Sciatic nerve (tissue), 2 donors: ENCODE results near the gene ORM1. TPM values are rescaled to one million over a fixed set of nuclear protein-coding genes. Genes with fewer than 3 reads are reported as not detected.
"Not testable (repeated sequence)": the region's sequence is repeated elsewhere in the genome, so short reads cannot be mapped to it uniquely, and the experiment has no call there.

Source experiments
- ATAC-seq: fragments of 200-7000 bp; cut with Tn5 transposase; one replicate; pipeline ENCODE4 v1.9.1; 2020; ENCODE audit warnings: mild to moderate bottlenecking, moderate library complexity
- DNase-seq: peaks from one replicate; pipeline ENCODE4 v3.0.0-alpha.2; 2020; ENCODE audit warnings: low spot score
- intact Hi-C: fragments of 100-400 bp; cut with DNase I; formaldehyde crosslinking; loops from one replicate; pipeline ENCODE4 v1.14.2; 2022
- total RNA-seq: library from RNA; stranded (reverse); fragmentation: NEBNext Ultra II Directional; extraction: Animal tissue kit (Norgen Biotek cat#: 25700); gene quantifications from one replicate; pipeline ENCODE4 v1.2.1, GENCODE V29; 2021
- donor health status: DM: no; HTN: no; CAD: no.
- donor health status: DM: no; HTN: no; CAD: no.

Gene ORM1
- total RNA-seq: 0.76 TPM

GRCh38 chr9:114322831-114323531 lies at the start of gene ORM1:
Gene ORM1 (plus strand): TSS chr9:114323098. CDS start chr9:114323134, 36 bp downstream.
- intact Hi-C loops, DNase-seq, ATAC-seq: not testable (repeated sequence)

DNA sequence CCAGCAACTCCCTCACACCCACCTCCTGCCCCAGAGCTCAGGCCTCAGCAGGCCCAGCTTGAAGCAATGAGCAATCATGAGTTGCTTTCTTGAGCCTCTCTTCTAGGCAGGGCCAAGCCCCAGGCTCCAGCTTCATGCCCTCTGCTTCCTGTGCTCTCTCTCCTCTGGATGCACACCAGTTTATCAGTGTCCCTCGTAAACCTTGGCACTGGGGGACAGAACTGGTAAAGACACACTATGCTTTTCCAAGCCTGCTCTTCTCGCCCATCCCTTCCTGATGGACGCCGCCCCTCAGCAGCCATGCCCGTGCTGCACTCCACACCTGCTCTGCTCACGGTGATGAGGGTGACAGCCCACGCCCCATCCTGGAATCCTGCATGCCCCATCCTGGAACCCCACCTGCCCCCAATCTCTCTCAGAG lies 49.4 kb upstream of the ORM1 start:
- DNase-seq (peak; percentile 41), ATAC-seq (no peak)
- intact Hi-C loops: no loop called here

GRCh38 chr9:114274217-114274616 lies 48.7 kb upstream of the ORM1 start:
- DNase-seq: peak; percentile 13
- intact Hi-C loops: no loop called here
- no peak for ATAC-seq

GRCh38 chr9:114275246-114276004 lies 47.5 kb upstream of the ORM1 start:
- ATAC-seq: no peak
- DNase-seq: peak; percentile 46
- intact Hi-C loops: no loop called here

GRCh38 chr9:114276908-114277821 lies 45.7 kb upstream of the ORM1 start:
- DNase-seq (peak; percentile 48), ATAC-seq (no peak)
- intact Hi-C loops: no loop called here

GRCh38 chr9:114278356-114278755 lies 44.5 kb upstream of the ORM1 start:
- ATAC-seq (no peak), DNase-seq (no peak)
- intact Hi-C loops: no loop called here

DNA sequence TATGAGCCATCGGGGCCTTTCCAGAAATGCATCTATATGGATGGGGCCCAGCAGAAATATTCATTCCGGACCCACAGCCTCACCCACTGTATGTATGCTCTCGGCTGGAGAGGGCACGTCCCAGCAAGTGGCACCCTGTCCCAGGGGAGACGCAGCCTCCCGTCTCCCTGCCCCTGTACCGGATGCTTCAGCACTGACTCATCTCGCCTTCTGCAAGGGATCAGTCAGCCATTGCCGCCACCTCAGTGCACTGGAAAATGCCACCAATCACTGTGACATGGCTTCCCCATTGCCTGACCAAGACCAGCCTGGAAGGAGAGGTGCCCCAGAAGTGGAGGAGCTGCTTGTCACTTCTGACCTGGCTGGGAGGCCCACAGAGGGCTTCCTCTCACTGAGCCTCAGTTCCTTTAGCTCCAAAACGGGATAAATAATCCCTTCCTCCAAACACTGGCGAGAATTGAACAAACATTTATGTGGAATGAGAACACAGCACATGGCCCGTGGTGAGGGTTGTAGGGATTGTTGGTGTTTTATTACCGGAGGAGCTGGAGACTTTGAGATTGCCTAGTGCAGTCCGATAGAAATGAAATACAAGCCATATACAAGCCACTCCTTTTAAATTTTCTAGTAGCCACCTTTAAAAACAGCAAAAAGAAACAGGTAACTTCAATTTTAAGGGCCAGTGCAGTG lies 43.9 kb upstream of the ORM1 start:
- no peak for ATAC-seq
- intact Hi-C loops: no loop called here
- peak; percentile 55 for DNase-seq

- intact Hi-C loops: no loop called here
- no peak for ATAC-seq
- peak; percentile 30 for DNase-seq
Observed at GRCh38 chr9:114279693-114280092, 43.2 kb upstream of the ORM1 start.

- intact Hi-C loops: no loop called here
- DNase-seq: peak; percentile 32
- ATAC-seq: no peak
Observed at GRCh38 chr9:114280636-114281472, 42.0 kb upstream of the ORM1 start.

DNA sequence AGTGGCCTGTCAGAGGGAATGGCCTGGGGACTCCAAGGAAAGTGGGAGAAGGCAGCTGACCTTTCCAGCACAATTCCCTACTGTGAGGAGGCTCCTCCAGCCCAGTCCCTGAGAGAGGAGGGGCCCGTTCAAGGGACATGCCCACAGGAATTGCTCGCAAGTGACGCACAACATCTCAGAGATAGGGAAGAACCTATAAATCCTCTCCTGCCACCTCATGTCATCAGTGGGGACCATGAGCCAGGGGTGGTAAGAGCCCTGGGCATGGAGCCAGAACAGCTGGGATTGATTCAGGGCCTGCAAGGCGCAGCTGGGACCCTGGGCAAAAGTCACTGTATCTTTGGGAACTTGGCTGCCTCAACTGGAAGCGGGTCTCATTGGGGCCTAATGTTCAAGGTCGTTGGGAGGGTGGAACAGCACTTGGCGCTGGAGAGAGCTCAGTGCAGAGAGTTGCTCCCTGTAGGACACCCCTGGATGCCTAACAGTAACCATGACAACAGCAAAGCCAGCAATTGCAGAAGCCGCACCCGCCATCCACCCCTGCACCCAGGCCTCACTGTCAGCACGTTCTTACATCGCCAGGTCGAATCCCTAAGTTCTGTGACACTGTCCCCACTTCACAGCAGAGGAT lies 41.3 kb upstream of the ORM1 start:
- ATAC-seq: peak; percentile 77
- intact Hi-C loops: no loop called here
- DNase-seq: peak; percentile 64

GRCh38 chr9:114282104-114282485 lies 40.8 kb upstream of the ORM1 start:
- peak; percentile 36 for DNase-seq

DNA sequence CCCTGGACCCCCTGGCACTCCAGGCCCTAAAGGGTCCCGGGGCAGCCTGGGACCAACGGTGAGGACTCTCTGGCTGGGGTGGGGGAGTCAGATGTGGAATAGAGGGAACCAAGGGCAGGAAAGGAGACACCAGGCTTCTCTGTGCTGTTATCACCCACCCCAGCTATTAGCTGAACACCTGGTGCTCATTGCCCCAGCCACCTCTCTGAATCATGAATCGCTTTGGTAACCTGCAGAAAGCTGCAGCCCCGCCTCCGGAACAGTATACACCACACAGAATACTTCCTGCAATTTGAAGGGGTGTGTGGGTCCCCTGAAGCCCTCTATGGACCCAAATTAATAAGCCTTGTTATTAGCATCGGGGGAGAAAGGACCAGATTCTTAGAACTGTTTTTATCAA lies 40.4 kb upstream of the ORM1 start:
- ATAC-seq: no peak
- intact Hi-C loops: no loop called here
- peak; percentile 36 for DNase-seq

More at GRCh38 chr9:114282104-114282485, 40.8 kb upstream of the ORM1 start:
- intact Hi-C loops: no loop called here
- ATAC-seq: no peak

DNA sequence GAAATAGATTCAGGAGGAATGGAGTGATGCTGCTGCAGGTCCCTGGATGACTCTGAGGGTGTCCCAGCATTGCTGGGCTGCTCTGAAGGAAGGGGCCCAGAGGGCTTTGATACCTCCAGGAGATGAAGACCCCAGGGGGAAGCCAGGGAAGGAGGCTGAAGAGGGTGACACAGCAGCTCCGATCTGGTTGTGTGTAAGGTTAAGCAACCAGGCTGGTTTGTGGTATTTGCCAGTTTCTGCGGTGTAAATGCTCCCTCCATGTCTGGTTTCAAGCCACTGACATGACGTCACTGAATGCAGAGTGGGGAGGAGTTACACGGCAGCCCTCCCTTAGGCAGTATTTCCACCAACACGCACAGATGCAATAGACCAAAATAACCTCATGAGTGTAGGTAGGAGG lies 40.0 kb upstream of the ORM1 start:
- intact Hi-C loops: no loop called here
- no peak for ATAC-seq
- DNase-seq: peak; percentile 34

DNA sequence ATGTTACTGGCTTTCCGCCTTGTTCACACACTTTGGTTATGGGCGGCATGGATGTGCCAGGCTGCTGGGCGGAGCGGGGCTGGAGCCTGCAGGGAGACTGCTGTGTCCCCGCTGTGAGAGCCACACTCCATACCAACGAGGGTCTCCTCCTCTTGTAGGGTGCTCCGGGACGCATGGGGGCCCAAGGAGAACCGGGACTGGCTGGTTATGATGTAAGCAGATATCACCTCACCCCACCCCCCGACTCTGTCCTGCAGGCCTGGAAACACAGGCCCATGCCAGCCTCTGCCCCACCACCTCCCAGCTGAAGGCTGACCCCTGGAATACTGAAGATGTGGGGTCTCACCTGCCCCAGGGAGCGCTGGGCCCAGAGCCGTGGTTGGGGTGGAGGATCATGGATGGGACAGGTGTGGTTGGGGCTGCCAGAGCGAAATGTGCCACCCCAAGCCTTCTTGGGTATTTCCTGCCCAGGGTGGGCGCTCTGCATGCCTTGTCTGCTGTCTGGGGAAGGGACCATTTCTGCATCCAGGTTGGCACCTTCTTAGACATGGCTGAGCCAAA lies 39.3 kb upstream of the ORM1 start:
- ATAC-seq (no peak), DNase-seq (peak; percentile 36)
- intact Hi-C loops: no loop called here

DNA sequence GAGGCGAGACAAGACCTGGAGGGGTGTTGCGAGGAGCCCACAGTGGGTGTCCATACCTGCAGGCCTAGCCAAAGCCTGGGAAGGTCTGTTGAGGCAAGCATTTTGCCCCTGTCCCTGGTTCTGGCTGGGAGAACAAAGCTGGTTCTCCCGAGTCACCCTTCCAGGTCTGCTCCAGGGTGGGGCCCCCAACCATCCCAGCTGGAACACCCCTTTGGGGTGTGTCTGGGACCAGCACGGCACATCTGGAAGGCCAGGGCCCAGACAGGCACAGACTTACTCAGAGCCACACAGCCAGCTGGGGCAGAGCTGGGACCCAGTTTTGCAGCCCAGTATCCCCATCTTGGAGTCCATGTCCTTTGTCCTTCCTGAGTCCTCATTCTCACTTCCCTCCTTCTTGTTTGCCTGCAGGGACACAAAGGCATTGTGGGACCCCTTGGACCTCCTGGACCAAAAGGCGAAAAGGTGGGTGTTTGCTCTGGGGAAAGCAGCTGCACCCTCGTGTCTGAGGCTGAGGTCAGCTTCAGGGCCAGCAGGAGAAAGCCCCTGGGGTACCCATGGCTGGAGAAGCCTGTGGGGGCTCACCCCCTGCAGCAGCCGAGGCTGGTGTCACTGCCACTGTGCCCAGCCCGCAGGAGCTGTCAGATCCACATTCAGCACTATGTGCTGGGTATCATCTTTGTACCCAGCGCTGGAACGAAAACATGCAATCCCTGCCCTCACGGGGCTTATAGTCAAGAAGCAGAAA lies 38.4 kb upstream of the ORM1 start:
- ATAC-seq: no peak
- intact Hi-C loops: loop anchor here (5.0 kb wide), 1 partner anchor 132 kb away; no protein-coding TSS in a partner anchor
- peak; percentile 45 for DNase-seq

DNA sequence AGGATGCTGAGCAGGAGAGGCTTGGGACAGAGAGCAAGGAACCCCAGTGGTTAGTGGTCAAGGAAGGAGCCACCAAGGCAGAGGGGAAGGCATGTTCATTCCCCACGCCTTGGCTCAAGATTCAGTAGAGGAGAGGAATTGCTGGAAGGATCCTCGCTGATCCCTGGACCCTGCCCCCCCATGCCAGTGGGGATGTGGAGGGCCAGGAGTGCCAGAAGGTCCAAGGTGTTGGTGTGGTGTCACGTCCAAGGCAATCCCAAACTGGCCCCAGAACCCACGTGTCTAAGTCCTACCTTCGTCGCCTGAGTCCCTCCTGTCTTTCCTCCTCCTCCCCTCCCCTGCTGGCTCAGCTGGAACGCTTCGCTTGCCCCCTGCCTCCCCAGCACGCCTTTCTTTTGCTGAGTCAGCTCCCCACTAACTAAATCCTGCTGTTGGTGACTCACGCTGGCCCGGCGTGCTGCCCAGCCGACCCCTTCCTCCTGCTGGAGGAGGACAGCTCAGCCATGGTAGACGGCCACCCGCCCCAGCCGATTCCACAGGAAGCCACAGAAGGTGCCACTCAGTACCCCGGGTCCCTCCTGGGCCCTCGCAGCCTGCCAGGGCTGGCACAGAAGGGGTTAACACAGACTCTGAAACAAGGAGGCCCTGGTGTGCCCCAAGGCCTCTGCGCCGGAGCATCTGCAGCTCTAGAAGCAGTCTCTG lies 37.6 kb upstream of the ORM1 start:
- no peak for ATAC-seq
- intact Hi-C loops: loop anchor here (5.0 kb wide), 1 partner anchor 133 kb away; no protein-coding TSS in a partner anchor
- peak; percentile 58 for DNase-seq
